MM.1S (cell line): Measurements from ENCODE around the gene PMPCA.

Experiments
- DNase-seq: peaks from one replicate; pipeline ENCODE4 v3.0.0-alpha.2; 2015
- H2AFZ ChIP-seq: fragments of 300-600 bp; sonication (generic); 2 replicates; pipeline ENCODE4 v1.6.0; 2016; ENCODE audit warnings: antibody characterized with exemption, low read length
- H3F3A ChIP-seq: fragments of 300-600 bp; sonication (generic); 2 replicates; pipeline ENCODE4 v1.6.1; 2016; ENCODE audit warnings: mild to moderate bottlenecking, antibody characterized with exemption, low read length, moderate library complexity, mixed read lengths; ENCODE audit not compliant: insufficient read depth
- H3K27ac ChIP-seq: fragments of 300-600 bp; sonication (generic); 2 replicates; pipeline ENCODE4 v1.5.1; 2016; ENCODE audit warnings: mild to moderate bottlenecking, low read length
- H3K27me3 ChIP-seq: fragments of 300-600 bp; sonication (generic); replicated peaks from 2 replicates; pipeline ENCODE4 v1.6.0; 2016; ENCODE audit warnings: low read length; ENCODE audit not compliant: insufficient read depth
- H3K36me3 ChIP-seq: fragments of 300-600 bp; sonication (generic); replicated peaks from 2 replicates; pipeline ENCODE4 v1.6.1; 2016; ENCODE audit warnings: mild to moderate bottlenecking, low read length, mixed read lengths; ENCODE audit not compliant: insufficient read depth
- H3K4me1 ChIP-seq: fragments of 300-600 bp; sonication (generic); 2 replicates; pipeline ENCODE4 v1.6.1; 2016; ENCODE audit warnings: low read length, mixed read lengths
- H3K4me2 ChIP-seq: fragments of 300-600 bp; sonication (generic); 2 replicates; pipeline ENCODE4 v1.6.0; 2016; ENCODE audit warnings: low read depth, low read length
- H3K4me3 ChIP-seq: fragments of 300-600 bp; sonication (generic); 2 replicates; pipeline ENCODE4 v1.5.1; 2016; ENCODE audit warnings: low read length, mixed read lengths
- H3K79me2 ChIP-seq: fragments of 300-600 bp; sonication (generic); 2 replicates; pipeline ENCODE4 v1.6.1; 2016; ENCODE audit warnings: mixed run types, low read length, mixed read lengths
- H3K9ac ChIP-seq: fragments of 300-600 bp; sonication (generic); 2 replicates; pipeline ENCODE4 v1.6.1; 2016; ENCODE audit warnings: low read length, mixed read lengths
- H3K9me2 ChIP-seq: fragments of 300-600 bp; sonication (generic); replicated peaks from 2 replicates; pipeline ENCODE4 v1.6.1; 2016; ENCODE audit warnings: mild to moderate bottlenecking, low read length, mixed read lengths; ENCODE audit not compliant: insufficient read depth
- H3K9me3 ChIP-seq: fragments of 300-600 bp; sonication (generic); replicated peaks from 2 replicates; pipeline ENCODE4 v1.6.1; 2016; ENCODE audit warnings: mild to moderate bottlenecking, low read length, mixed read lengths; ENCODE audit not compliant: insufficient read depth
- H4K20me1 ChIP-seq: fragments of 300-600 bp; sonication (generic); 2 replicates; pipeline ENCODE4 v1.6.1; 2016; ENCODE audit warnings: mild to moderate bottlenecking, low read length, moderate library complexity, mixed read lengths; ENCODE audit not compliant: insufficient read depth
- CTCF ChIP-seq: fragments of 300-600 bp; sonication (generic); IDR thresholded peaks from 2 replicates; pipeline ENCODE4 v1.5.1; 2016; ENCODE audit warnings: antibody characterized with exemption, low read length, mixed read lengths
- EZH2 ChIP-seq: fragments of 300-600 bp; sonication (generic); optimal IDR thresholded peaks from 2 replicates; pipeline ENCODE3; 2017; ENCODE audit warnings: low read depth, mild to moderate bottlenecking, antibody characterized with exemption, low read length, mixed read lengths
- EZH2phosphoT487 ChIP-seq: fragments of 300-600 bp; sonication (generic); IDR thresholded peaks from 2 replicates; pipeline ENCODE4 v1.6.1; 2018; ENCODE audit warnings: antibody characterized with exemption, low read length

Gene PMPCA

DNA sequence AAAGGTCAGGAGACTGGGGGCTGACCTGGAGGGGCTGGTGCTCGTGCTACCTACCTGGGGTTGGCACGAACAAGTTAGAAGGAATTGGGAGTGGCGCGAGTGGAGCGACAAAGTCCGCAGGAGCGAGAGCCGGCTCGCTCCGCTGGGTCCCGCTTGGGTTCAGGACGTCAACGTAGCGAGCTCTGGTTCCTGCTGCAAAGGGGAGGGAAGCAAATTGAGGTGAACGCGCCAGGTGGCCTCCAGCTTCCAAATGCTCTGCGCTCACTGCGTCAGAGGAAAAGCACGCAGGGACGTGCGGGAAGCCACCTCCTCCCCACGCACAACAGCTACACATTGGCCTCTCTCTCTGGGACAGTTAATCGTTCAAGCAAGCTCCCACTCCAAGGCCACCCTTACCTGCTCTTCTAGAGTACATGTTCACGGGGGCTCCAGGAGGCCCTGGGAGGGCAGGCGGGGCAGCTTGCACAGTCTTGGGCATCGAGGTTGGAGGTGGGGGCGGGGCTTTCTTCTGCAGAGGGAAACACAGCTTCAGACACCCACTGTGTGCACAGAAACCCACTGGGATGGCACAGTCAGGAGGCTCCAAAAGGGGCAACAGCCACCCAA is 36.8 kb downstream of the PMPCA start:
- H3K4me2 ChIP-seq: no peak overlapping the region
- peaks cover 4% of the 10 kb centered on the region; the same call in 1 of the 2 replicates for H3K36me3 ChIP-seq
- no peak overlapping the region for H3K9ac ChIP-seq
- no peaks in the 10 kb centered on the region for H4K20me1 ChIP-seq
- no peak overlapping the region for H2AFZ ChIP-seq
- no peaks in the 10 kb centered on the region for H3F3A ChIP-seq
- H3K27me3 ChIP-seq: no peaks in the 10 kb centered on the region
- H3K9me3 ChIP-seq: no peaks in the 10 kb centered on the region
- DNase-seq: no peak
- H3K9me2 ChIP-seq: no peaks in the 10 kb centered on the region
- no peaks in the 10 kb centered on the region for H3K79me2 ChIP-seq
- no peaks in the 10 kb centered on the region for H3K4me1 ChIP-seq
- no peak overlapping the region for H3K4me3 ChIP-seq
- TF ChIP-seq EZH2: no peak
- no peak for TF ChIP-seq EZH2phosphoT487
- no peak overlapping the region for H3K27ac ChIP-seq

GRCh38 chr9:136448655-136449054 is 38.2 kb downstream of the PMPCA start:
- Histone ChIP-seq H4K20me1 (no peaks in the 10 kb centered on the region), H3K27me3 (no peaks in the 10 kb centered on the region), H3K4me1 (no peaks in the 10 kb centered on the region), H3K9me3 (no peaks in the 10 kb centered on the region), H3K4me2 (no peak overlapping the region), H3K79me2 (no peaks in the 10 kb centered on the region), H3K27ac (no peak overlapping the region), H2AFZ (no peak overlapping the region), H3K36me3 (peaks cover 4% of the 10 kb centered on the region; the same call in 1 of the 2 replicates), H3F3A (no peaks in the 10 kb centered on the region), H3K4me3 (no peak overlapping the region), H3K9ac (no peak overlapping the region), H3K9me2 (no peaks in the 10 kb centered on the region)
- no peak for DNase-seq
- no peak for TF ChIP-seq EZH2phosphoT487
- no peak for TF ChIP-seq EZH2
- no peak for TF ChIP-seq CTCF

GRCh38 chr9:136451221-136451877 is 40.9 kb downstream of the PMPCA start:
- peaks cover 4% of the 10 kb centered on the region; the same call in 1 of the 2 replicates for H3K36me3 ChIP-seq
- no peaks in the 10 kb centered on the region for H3K4me1 ChIP-seq
- H2AFZ ChIP-seq: no peak overlapping the region
- H4K20me1 ChIP-seq: no peaks in the 10 kb centered on the region
- no peak overlapping the region for H3K27ac ChIP-seq
- no peaks in the 10 kb centered on the region for H3K9me2 ChIP-seq
- DNase-seq: no peak
- TF ChIP-seq EZH2phosphoT487 (no peak), EZH2 (no peak), CTCF (no peak)
- H3K4me2 ChIP-seq: no peak overlapping the region
- H3K79me2 ChIP-seq: no peaks in the 10 kb centered on the region
- no peak overlapping the region for H3K9ac ChIP-seq
- H3K27me3 ChIP-seq: no peaks in the 10 kb centered on the region
- no peaks in the 10 kb centered on the region for H3F3A ChIP-seq
- no peaks in the 10 kb centered on the region for H3K9me3 ChIP-seq
- H3K4me3 ChIP-seq: no peak overlapping the region

DNA sequence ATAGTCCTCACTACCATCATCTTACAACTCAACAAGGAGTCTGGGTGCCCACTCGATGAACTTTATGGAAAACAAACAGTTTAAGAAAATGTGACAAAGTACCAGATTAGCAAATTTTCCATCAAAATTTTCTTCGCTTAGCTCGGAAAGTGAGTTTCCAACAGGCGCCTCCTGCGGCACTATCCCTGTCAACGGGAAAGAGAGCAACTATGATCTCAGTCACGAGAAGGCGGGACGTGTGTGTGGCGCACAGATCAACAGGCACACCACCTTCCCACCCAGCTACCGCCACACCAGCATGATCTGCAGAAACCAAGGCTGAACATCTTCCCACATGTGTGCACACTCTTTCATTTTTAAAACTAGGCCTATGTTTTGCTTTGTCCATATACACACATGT is 42.9 kb downstream of the PMPCA start:
- Histone ChIP-seq H3K4me3 (no peak overlapping the region), H3K4me1 (no peaks in the 10 kb centered on the region), H4K20me1 (no peaks in the 10 kb centered on the region), H3K9ac (no peak overlapping the region), H3K9me2 (no peaks in the 10 kb centered on the region), H3K27ac (no peak overlapping the region), H3K27me3 (no peaks in the 10 kb centered on the region), H3K36me3 (peaks cover 4% of the 10 kb centered on the region; the same call in 1 of the 2 replicates), H3K79me2 (no peaks in the 10 kb centered on the region), H2AFZ (no peak overlapping the region), H3F3A (no peaks in the 10 kb centered on the region), H3K9me3 (no peaks in the 10 kb centered on the region), H3K4me2 (no peak overlapping the region)
- DNase-seq: no peak
- TF ChIP-seq EZH2 (no peak), EZH2phosphoT487 (no peak), CTCF (no peak)
